Measurements from ENCODE around the gene MEIS3.

DNA sequence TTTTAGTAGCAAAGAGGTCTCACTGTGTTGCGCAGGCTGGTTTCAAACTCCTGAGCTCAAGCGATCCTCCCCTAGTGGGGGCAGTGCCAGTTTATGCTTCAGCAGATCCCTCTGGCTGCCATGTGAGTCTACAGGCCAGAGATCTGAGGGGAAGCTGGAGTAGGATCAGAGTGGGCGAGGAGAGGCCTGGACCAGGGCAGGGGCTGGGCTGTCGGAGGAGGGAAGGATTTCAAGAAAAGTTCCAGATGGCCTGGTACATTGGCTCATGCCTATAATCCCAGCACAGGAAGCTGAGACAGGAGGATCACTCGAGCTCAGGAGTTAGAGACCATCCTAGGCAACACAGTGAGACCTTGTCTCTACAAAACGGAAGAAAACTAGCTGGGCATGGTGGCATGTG, 60.4 kb downstream of the MEIS3 start:
- TF ChIP-seq, protein P1, sequence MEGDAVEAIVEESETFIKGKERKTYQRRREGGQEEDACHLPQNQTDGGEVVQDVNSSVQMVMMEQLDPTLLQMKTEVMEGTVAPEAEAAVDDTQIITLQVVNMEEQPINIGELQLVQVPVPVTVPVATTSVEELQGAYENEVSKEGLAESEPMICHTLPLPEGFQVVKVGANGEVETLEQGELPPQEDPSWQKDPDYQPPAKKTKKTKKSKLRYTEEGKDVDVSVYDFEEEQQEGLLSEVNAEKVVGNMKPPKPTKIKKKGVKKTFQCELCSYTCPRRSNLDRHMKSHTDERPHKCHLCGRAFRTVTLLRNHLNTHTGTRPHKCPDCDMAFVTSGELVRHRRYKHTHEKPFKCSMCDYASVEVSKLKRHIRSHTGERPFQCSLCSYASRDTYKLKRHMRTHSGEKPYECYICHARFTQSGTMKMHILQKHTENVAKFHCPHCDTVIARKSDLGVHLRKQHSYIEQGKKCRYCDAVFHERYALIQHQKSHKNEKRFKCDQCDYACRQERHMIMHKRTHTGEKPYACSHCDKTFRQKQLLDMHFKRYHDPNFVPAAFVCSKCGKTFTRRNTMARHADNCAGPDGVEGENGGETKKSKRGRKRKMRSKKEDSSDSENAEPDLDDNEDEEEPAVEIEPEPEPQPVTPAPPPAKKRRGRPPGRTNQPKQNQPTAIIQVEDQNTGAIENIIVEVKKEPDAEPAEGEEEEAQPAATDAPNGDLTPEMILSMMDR (IDR thresholded peaks at IDR 0.05), result no peak
- TF ChIP-seq POLR2A (IDR thresholded peaks at IDR 0.05), result no peak

Data from right lobe of liver (tissue), 4 donors.